H1 (cell line): Measurements from ENCODE around the gene ZNF100. TPM values are rescaled to one million over a fixed set of nuclear protein-coding genes. Genes with fewer than 3 reads are reported as not detected.

Experiments
- BCL11A ChIP-seq, 2 experiments: IDR thresholded peaks; one replicate each; pipeline ENCODE4 v1.6.1; 2011; ENCODE audit warnings: low read depth in 2 of 2, low read length in 2 of 2, mild to moderate bottlenecking in 2 of 2
- BRCA1 ChIP-seq: IDR thresholded peaks from 2 replicates; pipeline ENCODE4 v1.6.1; 2012; ENCODE audit warnings: low read depth, low read length, improper control_type of control experiment
- CEBPB ChIP-seq: IDR thresholded peaks from 2 replicates; pipeline ENCODE4 v1.6.1; 2012; ENCODE audit warnings: low read depth, low read length
- CHD2 ChIP-seq: IDR thresholded peaks from 2 replicates; pipeline ENCODE4 v1.6.1; 2012; ENCODE audit warnings: low read length, improper control_type of control experiment
- CREB1 ChIP-seq: IDR thresholded peaks from 2 replicates; pipeline ENCODE4 v1.6.1; 2012; ENCODE audit warnings: inconsistent platforms
- EZH2 ChIP-seq: fragments of 200-600 bp; sonication (generic); IDR thresholded peaks from 2 replicates; pipeline ENCODE4 v1.7.1; 2012; ENCODE audit warnings: low read depth, mild to moderate bottlenecking, moderate library complexity, low read length, inconsistent platforms; ENCODE audit not compliant: severe bottlenecking
- KDM5A ChIP-seq: fragments of 200-600 bp; IDR thresholded peaks from 2 replicates; pipeline ENCODE4 v1.7.1; 2012; ENCODE audit warnings: mild to moderate bottlenecking, low read length, inconsistent platforms, mixed read lengths
- RNF2 ChIP-seq: fragments of 200-900, 300-1000 bp; sonication (generic); IDR thresholded peaks from 2 replicates; pipeline ENCODE4 v1.7.1; 2016; ENCODE audit warnings: borderline replicate concordance, low read depth, mild to moderate bottlenecking, antibody characterized with exemption, low read length; ENCODE audit not compliant: poor library complexity, severe bottlenecking; ENCODE audit errors: missing control alignments
- SP1 ChIP-seq: IDR thresholded peaks from 2 replicates; pipeline ENCODE4 v1.6.1; 2011; ENCODE audit warnings: low read depth, low read length
- TBP ChIP-seq: IDR thresholded peaks from 2 replicates; pipeline ENCODE4 v1.6.1; 2011; ENCODE audit warnings: low read depth, low read length, improper control_type of control experiment
- TCF12 ChIP-seq: IDR thresholded peaks from 2 replicates; pipeline ENCODE4 v1.6.1; 2011; ENCODE audit warnings: low read depth, mild to moderate bottlenecking, low read length
- YY1 ChIP-seq: IDR thresholded peaks from 2 replicates; pipeline ENCODE4 v1.6.1; 2011; ENCODE audit warnings: low read depth, mild to moderate bottlenecking, low read length
- polyA plus RNA-seq, 7 experiments: library from polyadenylated mRNA; depleted of rRNA in 3 of 7; stranded (reverse) in 5 of 7; unstranded in 2 of 7; fragments of >200 nt in 5 of 7; fragments of 200-250 nt in 2 of 7; gene quantifications; 1 replicate in 5 of 7; 2 replicates in 1 of 7; 4 replicates in 1 of 7; pipeline versions ENCODE4 v1.2.1 to v1.2.3, GENCODE V29; 2011 to 2013; ENCODE audit warnings: missing spikeins in 2 of 7, mixed read lengths in 2 of 7
- total RNA-seq: library from RNA; stranded (reverse); fragmentation: NEBNext Ultra II Directional; extraction: Animal tissue kit (Norgen Biotek cat#: 25700); gene quantifications from 2 replicates; pipeline ENCODE4 v1.2.1, GENCODE V29; 2021
- TF ChIP-seq, protein P1 (sequence below): fragments of 300-600 bp; sonication (generic); IDR thresholded peaks from 2 replicates; pipeline ENCODE4 v1.7.1; 2012; ENCODE audit warnings: low read length, moderate library complexity, mild to moderate bottlenecking, inconsistent platforms; ENCODE audit not compliant: insufficient replicate concordance

ZNF100 gene
- total and polyA plus RNA-seq, 2 of the 8 experiments (the other 6 are each of a cell fraction or from before 2014, with no cell fraction given) = 4.9 to 30.8 TPM

GRCh38 chr19:21705393-21705792 lies 62.0 kb downstream of the ZNF100 start (continued):
- TF ChIP-seq, protein P1, sequence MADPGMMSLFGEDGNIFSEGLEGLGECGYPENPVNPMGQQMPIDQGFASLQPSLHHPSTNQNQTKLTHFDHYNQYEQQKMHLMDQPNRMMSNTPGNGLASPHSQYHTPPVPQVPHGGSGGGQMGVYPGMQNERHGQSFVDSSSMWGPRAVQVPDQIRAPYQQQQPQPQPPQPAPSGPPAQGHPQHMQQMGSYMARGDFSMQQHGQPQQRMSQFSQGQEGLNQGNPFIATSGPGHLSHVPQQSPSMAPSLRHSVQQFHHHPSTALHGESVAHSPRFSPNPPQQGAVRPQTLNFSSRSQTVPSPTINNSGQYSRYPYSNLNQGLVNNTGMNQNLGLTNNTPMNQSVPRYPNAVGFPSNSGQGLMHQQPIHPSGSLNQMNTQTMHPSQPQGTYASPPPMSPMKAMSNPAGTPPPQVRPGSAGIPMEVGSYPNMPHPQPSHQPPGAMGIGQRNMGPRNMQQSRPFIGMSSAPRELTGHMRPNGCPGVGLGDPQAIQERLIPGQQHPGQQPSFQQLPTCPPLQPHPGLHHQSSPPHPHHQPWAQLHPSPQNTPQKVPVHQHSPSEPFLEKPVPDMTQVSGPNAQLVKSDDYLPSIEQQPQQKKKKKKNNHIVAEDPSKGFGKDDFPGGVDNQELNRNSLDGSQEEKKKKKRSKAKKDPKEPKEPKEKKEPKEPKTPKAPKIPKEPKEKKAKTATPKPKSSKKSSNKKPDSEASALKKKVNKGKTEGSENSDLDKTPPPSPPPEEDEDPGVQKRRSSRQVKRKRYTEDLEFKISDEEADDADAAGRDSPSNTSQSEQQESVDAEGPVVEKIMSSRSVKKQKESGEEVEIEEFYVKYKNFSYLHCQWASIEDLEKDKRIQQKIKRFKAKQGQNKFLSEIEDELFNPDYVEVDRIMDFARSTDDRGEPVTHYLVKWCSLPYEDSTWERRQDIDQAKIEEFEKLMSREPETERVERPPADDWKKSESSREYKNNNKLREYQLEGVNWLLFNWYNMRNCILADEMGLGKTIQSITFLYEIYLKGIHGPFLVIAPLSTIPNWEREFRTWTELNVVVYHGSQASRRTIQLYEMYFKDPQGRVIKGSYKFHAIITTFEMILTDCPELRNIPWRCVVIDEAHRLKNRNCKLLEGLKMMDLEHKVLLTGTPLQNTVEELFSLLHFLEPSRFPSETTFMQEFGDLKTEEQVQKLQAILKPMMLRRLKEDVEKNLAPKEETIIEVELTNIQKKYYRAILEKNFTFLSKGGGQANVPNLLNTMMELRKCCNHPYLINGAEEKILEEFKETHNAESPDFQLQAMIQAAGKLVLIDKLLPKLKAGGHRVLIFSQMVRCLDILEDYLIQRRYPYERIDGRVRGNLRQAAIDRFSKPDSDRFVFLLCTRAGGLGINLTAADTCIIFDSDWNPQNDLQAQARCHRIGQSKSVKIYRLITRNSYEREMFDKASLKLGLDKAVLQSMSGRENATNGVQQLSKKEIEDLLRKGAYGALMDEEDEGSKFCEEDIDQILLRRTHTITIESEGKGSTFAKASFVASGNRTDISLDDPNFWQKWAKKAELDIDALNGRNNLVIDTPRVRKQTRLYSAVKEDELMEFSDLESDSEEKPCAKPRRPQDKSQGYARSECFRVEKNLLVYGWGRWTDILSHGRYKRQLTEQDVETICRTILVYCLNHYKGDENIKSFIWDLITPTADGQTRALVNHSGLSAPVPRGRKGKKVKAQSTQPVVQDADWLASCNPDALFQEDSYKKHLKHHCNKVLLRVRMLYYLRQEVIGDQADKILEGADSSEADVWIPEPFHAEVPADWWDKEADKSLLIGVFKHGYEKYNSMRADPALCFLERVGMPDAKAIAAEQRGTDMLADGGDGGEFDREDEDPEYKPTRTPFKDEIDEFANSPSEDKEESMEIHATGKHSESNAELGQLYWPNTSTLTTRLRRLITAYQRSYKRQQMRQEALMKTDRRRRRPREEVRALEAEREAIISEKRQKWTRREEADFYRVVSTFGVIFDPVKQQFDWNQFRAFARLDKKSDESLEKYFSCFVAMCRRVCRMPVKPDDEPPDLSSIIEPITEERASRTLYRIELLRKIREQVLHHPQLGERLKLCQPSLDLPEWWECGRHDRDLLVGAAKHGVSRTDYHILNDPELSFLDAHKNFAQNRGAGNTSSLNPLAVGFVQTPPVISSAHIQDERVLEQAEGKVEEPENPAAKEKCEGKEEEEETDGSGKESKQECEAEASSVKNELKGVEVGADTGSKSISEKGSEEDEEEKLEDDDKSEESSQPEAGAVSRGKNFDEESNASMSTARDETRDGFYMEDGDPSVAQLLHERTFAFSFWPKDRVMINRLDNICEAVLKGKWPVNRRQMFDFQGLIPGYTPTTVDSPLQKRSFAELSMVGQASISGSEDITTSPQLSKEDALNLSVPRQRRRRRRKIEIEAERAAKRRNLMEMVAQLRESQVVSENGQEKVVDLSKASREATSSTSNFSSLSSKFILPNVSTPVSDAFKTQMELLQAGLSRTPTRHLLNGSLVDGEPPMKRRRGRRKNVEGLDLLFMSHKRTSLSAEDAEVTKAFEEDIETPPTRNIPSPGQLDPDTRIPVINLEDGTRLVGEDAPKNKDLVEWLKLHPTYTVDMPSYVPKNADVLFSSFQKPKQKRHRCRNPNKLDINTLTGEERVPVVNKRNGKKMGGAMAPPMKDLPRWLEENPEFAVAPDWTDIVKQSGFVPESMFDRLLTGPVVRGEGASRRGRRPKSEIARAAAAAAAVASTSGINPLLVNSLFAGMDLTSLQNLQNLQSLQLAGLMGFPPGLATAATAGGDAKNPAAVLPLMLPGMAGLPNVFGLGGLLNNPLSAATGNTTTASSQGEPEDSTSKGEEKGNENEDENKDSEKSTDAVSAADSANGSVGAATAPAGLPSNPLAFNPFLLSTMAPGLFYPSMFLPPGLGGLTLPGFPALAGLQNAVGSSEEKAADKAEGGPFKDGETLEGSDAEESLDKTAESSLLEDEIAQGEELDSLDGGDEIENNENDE = no peak
- TF ChIP-seq KDM5A (no peak), CHD2 (no peak), TBP (0 out of 2 replicates have a peak, but pooled peaks have one; percentile 12), YY1 (no peak), CEBPB (no peak), RNF2 (no peak), BCL11A (IDR thresholded peaks at IDR 0.05; ENCODE audit: low read depth in 2 of 2, low read length in 2 of 2) (peak in 1 of 2 experiments; percentile 13), SP1 (no peak; the same call in 1 of the 2 replicates), CREB1 (no peak), BRCA1 (no peak), EZH2 (no peak), TCF12 (no peak)
